Astrocyte (in vitro differentiated cells and primary cell): ENCODE measurements around the gene ZDHHC16. TPM values are rescaled to one million over a fixed set of nuclear protein-coding genes. Genes with fewer than 3 reads are reported as not detected.
A peak's percentile ranks its signal among the peaks of the same experiment; 100 is the strongest.
"Not testable (repeated sequence)": the region's sequence is repeated elsewhere in the genome, so short reads cannot be mapped to it uniquely, and the experiment has no call there.

Source experiments
- DNase-seq: peaks from one replicate; pipeline ENCODE4 v3.0.0-alpha.2; 2010; ENCODE audit warnings: low read depth
- FAIRE-seq: peaks from 2 replicates; lab custom pipeline; 2011; peaks lifted over from hg19 to GRCh38; lab: Jason Lieb, UNC
- H2AFZ ChIP-seq: 2 replicates; pipeline ENCODE4 v1.6.0; 2012; ENCODE audit warnings: low read depth, low read length, inconsistent platforms
- H3K27ac ChIP-seq: 2 replicates; pipeline ENCODE4 v1.5.1; 2011; ENCODE audit warnings: low read depth, low read length, inconsistent platforms
- H3K27me3 ChIP-seq: 2 replicates; pipeline ENCODE4 v1.6.0; 2011; ENCODE audit warnings: low read length, inconsistent platforms; ENCODE audit not compliant: insufficient read depth
- H3K36me3 ChIP-seq: 2 replicates; pipeline ENCODE4 v1.5.1; 2011; ENCODE audit warnings: low read length, inconsistent platforms; ENCODE audit not compliant: insufficient read depth
- H3K4me1 ChIP-seq: 2 replicates; pipeline ENCODE4 v1.5.1; 2011; ENCODE audit warnings: low read length, inconsistent platforms; ENCODE audit not compliant: insufficient read depth
- H3K4me2 ChIP-seq: 2 replicates; pipeline ENCODE4 v1.6.0; 2012; ENCODE audit warnings: low read length, inconsistent platforms
- H3K4me3 ChIP-seq: 2 replicates; pipeline ENCODE4 v1.5.1; 2011; ENCODE audit warnings: low read depth, mild to moderate bottlenecking, low read length, inconsistent platforms; ENCODE audit not compliant: insufficient read depth
- H3K79me2 ChIP-seq: 2 replicates; pipeline ENCODE4 v1.6.0; 2012; ENCODE audit warnings: mild to moderate bottlenecking, low read length, inconsistent platforms; ENCODE audit not compliant: insufficient read depth
- H3K9ac ChIP-seq: 2 replicates; pipeline ENCODE4 v1.6.0; 2012; ENCODE audit warnings: mild to moderate bottlenecking, low read length, inconsistent platforms
- H3K9me3 ChIP-seq: 2 replicates; pipeline ENCODE4 v1.5.1; 2012; ENCODE audit warnings: low read depth, mild to moderate bottlenecking, low read length, inconsistent platforms; ENCODE audit not compliant: insufficient read depth
- H4K20me1 ChIP-seq: 2 replicates; pipeline ENCODE4 v1.6.0; 2012; ENCODE audit warnings: low read length, inconsistent platforms; ENCODE audit not compliant: insufficient read depth
- H3K27ac Mint-ChIP-seq: one replicate; pipeline ENCODE4 v1.8.0; 2021; ENCODE audit warnings: mild to moderate bottlenecking, mixed read lengths; ENCODE audit not compliant: unreplicated experiment
- H3K27me3 Mint-ChIP-seq: one replicate; pipeline ENCODE4 v1.8.0; 2021; ENCODE audit warnings: low read depth, mixed read lengths; ENCODE audit not compliant: unreplicated experiment
- H3K36me3 Mint-ChIP-seq: one replicate; pipeline ENCODE4 v1.8.0; 2021; ENCODE audit warnings: low read depth, mixed read lengths; ENCODE audit not compliant: unreplicated experiment
- H3K4me1 Mint-ChIP-seq: one replicate; pipeline ENCODE4 v1.8.0; 2021; ENCODE audit warnings: low read depth, mixed read lengths; ENCODE audit not compliant: unreplicated experiment
- H3K4me3 Mint-ChIP-seq: one replicate; pipeline ENCODE4 v1.8.0; 2021; ENCODE audit warnings: mild to moderate bottlenecking, moderate library complexity, mixed read lengths; ENCODE audit not compliant: unreplicated experiment
- H3K9me3 Mint-ChIP-seq: one replicate; pipeline ENCODE4 v1.8.0; 2021; ENCODE audit warnings: mild to moderate bottlenecking, mixed read lengths; ENCODE audit not compliant: unreplicated experiment
- EZH2 ChIP-seq: IDR thresholded peaks from 2 replicates; pipeline ENCODE4 v1.6.1; 2012; ENCODE audit warnings: mild to moderate bottlenecking, low read length, inconsistent platforms; ENCODE audit not compliant: insufficient read depth
- total RNA-seq: library from RNA; stranded (reverse); gene quantifications from 2 replicates; pipeline ENCODE4 v1.2.1, GENCODE V29; 2021
- TF ChIP-seq, protein P1 (sequence below): IDR thresholded peaks from 2 replicates; pipeline ENCODE4 v1.5.1; 2011; ENCODE audit warnings: low read depth, mild to moderate bottlenecking, inconsistent platforms, low read length, moderate library complexity; ENCODE audit not compliant: insufficient read depth

ZDHHC16 gene
- total RNA-seq, 1 donor from 2014 or later = 53.5 TPM

DNA sequence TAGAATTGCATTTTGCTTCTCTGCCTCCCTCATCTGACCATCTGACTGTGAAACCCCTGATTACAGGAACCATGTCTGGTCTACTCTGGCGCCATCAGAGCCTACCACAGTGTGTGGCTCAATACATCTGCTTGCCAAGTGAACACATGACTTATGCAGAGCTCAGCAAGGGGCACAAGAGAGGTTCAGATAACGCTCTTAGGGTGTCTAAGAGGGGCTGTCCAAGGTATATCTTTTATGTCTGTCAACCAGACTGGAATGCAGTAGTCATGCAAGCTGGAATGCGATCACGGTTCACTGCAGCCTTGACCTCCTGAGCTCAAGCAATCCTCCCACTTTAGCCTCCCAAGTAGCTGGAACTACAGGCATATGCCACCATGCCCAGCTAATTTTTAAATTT lies 34.6 kb upstream of the ZDHHC16 start:
- peaks cover 20% of the 10 kb centered on the region for H3K4me1 ChIP-seq
- H3K27me3 Mint-ChIP-seq = no peaks in the 10 kb centered on the region
- no peaks in the 10 kb centered on the region for H3K27me3 ChIP-seq
- H3K4me2 ChIP-seq = peak overlapping the region; percentile 29
- peaks cover 26% of the 10 kb centered on the region for H3K4me1 Mint-ChIP-seq
- TF ChIP-seq, protein P1, sequence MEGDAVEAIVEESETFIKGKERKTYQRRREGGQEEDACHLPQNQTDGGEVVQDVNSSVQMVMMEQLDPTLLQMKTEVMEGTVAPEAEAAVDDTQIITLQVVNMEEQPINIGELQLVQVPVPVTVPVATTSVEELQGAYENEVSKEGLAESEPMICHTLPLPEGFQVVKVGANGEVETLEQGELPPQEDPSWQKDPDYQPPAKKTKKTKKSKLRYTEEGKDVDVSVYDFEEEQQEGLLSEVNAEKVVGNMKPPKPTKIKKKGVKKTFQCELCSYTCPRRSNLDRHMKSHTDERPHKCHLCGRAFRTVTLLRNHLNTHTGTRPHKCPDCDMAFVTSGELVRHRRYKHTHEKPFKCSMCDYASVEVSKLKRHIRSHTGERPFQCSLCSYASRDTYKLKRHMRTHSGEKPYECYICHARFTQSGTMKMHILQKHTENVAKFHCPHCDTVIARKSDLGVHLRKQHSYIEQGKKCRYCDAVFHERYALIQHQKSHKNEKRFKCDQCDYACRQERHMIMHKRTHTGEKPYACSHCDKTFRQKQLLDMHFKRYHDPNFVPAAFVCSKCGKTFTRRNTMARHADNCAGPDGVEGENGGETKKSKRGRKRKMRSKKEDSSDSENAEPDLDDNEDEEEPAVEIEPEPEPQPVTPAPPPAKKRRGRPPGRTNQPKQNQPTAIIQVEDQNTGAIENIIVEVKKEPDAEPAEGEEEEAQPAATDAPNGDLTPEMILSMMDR = no peak
- no peak for TF ChIP-seq EZH2
- H3K9me3 ChIP-seq = no peaks in the 10 kb centered on the region
- no peak overlapping the region for H3K9ac ChIP-seq
- DNase-seq (peak; percentile 64), FAIRE-seq (no peak)
- no peaks in the 10 kb centered on the region for H3K36me3 Mint-ChIP-seq
- no peak overlapping the region for H3K27ac ChIP-seq
- H3K4me3 ChIP-seq = no peak overlapping the region
- no peaks in the 10 kb centered on the region for H4K20me1 ChIP-seq
- no peak overlapping the region for H2AFZ ChIP-seq
- no peaks in the 10 kb centered on the region for H3K9me3 Mint-ChIP-seq
- H3K4me3 Mint-ChIP-seq = no peak overlapping the region
- H3K79me2 ChIP-seq = no peaks in the 10 kb centered on the region
- H3K27ac Mint-ChIP-seq = no peak overlapping the region
- no peaks in the 10 kb centered on the region for H3K36me3 ChIP-seq

- peak overlapping the region; percentile 55 for H3K4me3 Mint-ChIP-seq
- H3K27ac Mint-ChIP-seq = no peak overlapping the region
- Histone ChIP-seq H3K79me2 (no peaks in the 10 kb centered on the region), H3K4me2 (no peak overlapping the region), H2AFZ (no peak overlapping the region), H3K4me3 (no peak overlapping the region), H3K4me1 (peaks cover 18% of the 10 kb centered on the region), H3K27ac (peak overlapping the region; percentile 8), H3K9me3 (no peaks in the 10 kb centered on the region), H4K20me1 (no peaks in the 10 kb centered on the region), H3K27me3 (no peaks in the 10 kb centered on the region), H3K9ac (no peak overlapping the region), H3K36me3 (no peaks in the 10 kb centered on the region)
- no peaks in the 10 kb centered on the region for H3K27me3 Mint-ChIP-seq
- H3K9me3 Mint-ChIP-seq = no peaks in the 10 kb centered on the region
- no peak for TF ChIP-seq EZH2
- TF ChIP-seq, protein P1 = no peak
- no peaks in the 10 kb centered on the region for H3K36me3 Mint-ChIP-seq
- no peak for FAIRE-seq
- peaks cover 26% of the 10 kb centered on the region for H3K4me1 Mint-ChIP-seq
- no peak for DNase-seq
Observed at GRCh38 chr10:97412891-97413304, 33.1 kb upstream of the ZDHHC16 start.

GRCh38 chr10:97416565-97416964 lies 29.4 kb upstream of the ZDHHC16 start:
- Mint-ChIP-seq H3K36me3 (no peaks in the 10 kb centered on the region), H3K27ac (no peak overlapping the region)
- FAIRE-seq = no peak

DNA sequence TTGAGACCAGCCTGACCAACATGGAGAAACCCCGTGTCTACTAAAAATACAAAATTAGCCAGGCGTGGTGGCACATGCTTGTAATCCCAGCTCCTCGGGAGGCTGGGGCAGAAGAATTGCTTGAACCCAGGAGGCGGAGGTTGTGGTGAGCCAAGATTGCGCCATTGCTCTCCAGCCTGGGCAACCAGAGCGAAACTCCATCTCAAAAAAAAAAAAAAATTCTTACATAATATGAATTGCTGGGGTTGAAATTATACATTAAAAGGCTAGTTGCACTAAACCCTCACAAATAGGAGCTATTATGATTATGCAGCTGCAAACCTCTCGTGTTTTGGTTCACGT lies 22.2 kb upstream of the ZDHHC16 start:
- Histone ChIP-seq H3K27ac (peak overlapping the region; percentile 84), H4K20me1 (peaks cover 16% of the 10 kb centered on the region), H3K4me1 (peaks cover 28% of the 10 kb centered on the region), H3K4me2 (peak overlapping the region; percentile 68), H3K79me2 (peaks cover 50% of the 10 kb centered on the region)
- H3K36me3 ChIP-seq, H2AFZ ChIP-seq, H3K4me3 Mint-ChIP-seq, DNase-seq, H3K4me3 ChIP-seq, H3K27ac Mint-ChIP-seq, H3K9me3 ChIP-seq, H3K36me3 Mint-ChIP-seq, FAIRE-seq, H3K27me3 Mint-ChIP-seq, H3K27me3 ChIP-seq, H3K9ac ChIP-seq, H3K9me3 Mint-ChIP-seq: not testable (repeated sequence)
- peaks cover 14% of the 10 kb centered on the region for H3K4me1 Mint-ChIP-seq

More at GRCh38 chr10:97416565-97416964, 29.4 kb upstream of the ZDHHC16 start:
- Histone ChIP-seq H3K27ac (no peak overlapping the region), H2AFZ (no peak overlapping the region), H3K36me3 (peaks cover 4% of the 10 kb centered on the region), H4K20me1 (no peaks in the 10 kb centered on the region), H3K4me2 (no peak overlapping the region), H3K9ac (no peak overlapping the region), H3K27me3 (no peaks in the 10 kb centered on the region), H3K9me3 (no peaks in the 10 kb centered on the region), H3K4me1 (peaks cover 17% of the 10 kb centered on the region), H3K4me3 (no peak overlapping the region), H3K79me2 (peaks cover 3% of the 10 kb centered on the region)
- Mint-ChIP-seq H3K9me3 (no peaks in the 10 kb centered on the region), H3K4me1 (peaks cover 29% of the 10 kb centered on the region), H3K4me3 (no peak overlapping the region), H3K27me3 (no peaks in the 10 kb centered on the region)
- no peak for TF ChIP-seq EZH2
- TF ChIP-seq, protein P1 = no peak
- DNase-seq = no peak
